LNCaP clone FGC (cell line): ENCODE measurements around the gene MME.

Source experiments
- DNase-seq: peaks from one replicate; pipeline ENCODE4 v3.0.0-alpha.2; 2011; ENCODE audit warnings: low read depth
- H3K4me3 ChIP-seq: 2 replicates; pipeline ENCODE4 v1.5.1; 2011; ENCODE audit warnings: mild to moderate bottlenecking, low read depth, low read length, control low read depth
- CTCF ChIP-seq: IDR thresholded peaks from 2 replicates; pipeline ENCODE4 v1.5.1; 2012; ENCODE audit warnings: mild to moderate bottlenecking; ENCODE audit not compliant: control insufficient read depth, insufficient read depth; ENCODE audit errors: extremely low read depth

MME gene

GRCh38 chr3:155184011-155184410, 103.9 kb downstream of the MME start:
- H3K4me3 ChIP-seq = no peak overlapping the region
- TF ChIP-seq CTCF = no peak
- no peak for DNase-seq

GRCh38 chr3:155185631-155186071, 105.5 kb downstream of the MME start:
- no peak for TF ChIP-seq CTCF
- no peak for DNase-seq

GRCh38 chr3:155188031-155188430, 107.9 kb downstream of the MME start:
- TF ChIP-seq CTCF = no peak
- DNase-seq = no peak
- H3K4me3 ChIP-seq = no peak overlapping the region

More at GRCh38 chr3:155185631-155186071, 105.5 kb downstream of the MME start:
- no peak overlapping the region for H3K4me3 ChIP-seq

- no peak overlapping the region for H3K4me3 ChIP-seq
- no peak for TF ChIP-seq CTCF
- no peak for DNase-seq
These were observed 109.4 kb downstream of the MME start for GRCh38 chr3:155189478-155189877.

GRCh38 chr3:155190691-155191090, 110.6 kb downstream of the MME start:
- no peak for TF ChIP-seq CTCF
- no peak for DNase-seq
- no peak overlapping the region for H3K4me3 ChIP-seq

- no peak overlapping the region for H3K4me3 ChIP-seq
- no peak for DNase-seq
- TF ChIP-seq CTCF = no peak
These were observed 113.0 kb downstream of the MME start for GRCh38 chr3:155192957-155193746.

- DNase-seq = no peak
- no peak overlapping the region for H3K4me3 ChIP-seq
- no peak for TF ChIP-seq CTCF
These were observed 113.7 kb downstream of the MME start for GRCh38 chr3:155193868-155194267.
